Osteoblast (primary cell): Measurements from ENCODE around the gene MAPK8. TPM values are rescaled to one million over a fixed set of nuclear protein-coding genes. Genes with fewer than 3 reads are reported as not detected.

Experiments
- DNase-seq: peaks from one replicate; pipeline ENCODE4 v3.0.0; 2011; ENCODE audit warnings: low spot score, mixed read lengths; ENCODE audit not compliant: insufficient read length; ENCODE audit errors: missing footprints
- H2AFZ ChIP-seq: 2 replicates; pipeline ENCODE4 v1.6.0; 2011; ENCODE audit warnings: mild to moderate bottlenecking, low read length
- H3K27ac ChIP-seq: 2 replicates; pipeline ENCODE4 v1.5.1; 2011; ENCODE audit warnings: mild to moderate bottlenecking, low read depth, low read length, moderate library complexity
- H3K27me3 ChIP-seq: 2 replicates; pipeline ENCODE4 v1.6.0; 2012; ENCODE audit warnings: mild to moderate bottlenecking, control low read depth, inconsistent platforms, low read length, moderate library complexity; ENCODE audit not compliant: insufficient read depth
- H3K36me3 ChIP-seq: 2 replicates; pipeline ENCODE4 v1.5.1; 2011; ENCODE audit warnings: mild to moderate bottlenecking, low read length, control low read depth, moderate library complexity; ENCODE audit not compliant: insufficient read depth
- H3K4me1 ChIP-seq: 2 replicates; pipeline ENCODE4 v1.5.1; 2011; ENCODE audit warnings: mild to moderate bottlenecking, low read length, control low read depth, moderate library complexity; ENCODE audit not compliant: insufficient read depth
- H3K4me2 ChIP-seq: 2 replicates; pipeline ENCODE4 v1.6.0; 2011; ENCODE audit warnings: mild to moderate bottlenecking, low read length; ENCODE audit not compliant: insufficient read depth
- H3K4me3 ChIP-seq: fragments of 200-600 bp; sonication (generic); 3 replicates; pipeline ENCODE4 v1.5.1; 2012; ENCODE audit warnings: mild to moderate bottlenecking, low read length, inconsistent platforms; ENCODE audit not compliant: insufficient read depth
- H3K79me2 ChIP-seq: 2 replicates; pipeline ENCODE4 v1.6.0; 2012; ENCODE audit warnings: mild to moderate bottlenecking, low read length, control low read depth, inconsistent platforms; ENCODE audit not compliant: insufficient read depth
- H3K9me3 ChIP-seq: 2 replicates; pipeline ENCODE4 v1.5.1; 2011; ENCODE audit warnings: low read depth, low read length, control low read depth
- H4K20me1 ChIP-seq: 2 replicates; pipeline ENCODE4 v1.6.0; 2012; ENCODE audit warnings: mild to moderate bottlenecking, low read length, control low read depth; ENCODE audit not compliant: insufficient read depth
- CTCF ChIP-seq: IDR thresholded peaks from 2 replicates; pipeline ENCODE4 v1.5.1; 2011; ENCODE audit warnings: mild to moderate bottlenecking, low read depth, low read length, moderate library complexity; ENCODE audit errors: extremely low read depth
- total RNA-seq: library from RNA; depleted of rRNA; stranded (reverse); fragments of >200 nt; gene quantifications from 2 replicates; pipeline ENCODE4 v1.2.3, GENCODE V29; 2012

MAPK8 gene
- total RNA-seq, 1 donor = 55.7 TPM

- Histone ChIP-seq H3K4me2 (no peak overlapping the region), H4K20me1 (peaks cover 18% of the 10 kb centered on the region), H3K4me3 (no peak overlapping the region), H3K27me3 (no peaks in the 10 kb centered on the region), H3K36me3 (no peaks in the 10 kb centered on the region), H3K79me2 (peaks cover 66% of the 10 kb centered on the region), H3K9me3 (no peaks in the 10 kb centered on the region), H3K27ac (no peak overlapping the region), H2AFZ (no peak overlapping the region), H3K4me1 (peaks cover 26% of the 10 kb centered on the region)
- peak; percentile 41 for DNase-seq
- no peak for TF ChIP-seq CTCF
Measured at GRCh38 chr10:48361176-48361575, 54.7 kb downstream of the MAPK8 start.

GRCh38 chr10:48363617-48364355, 57.3 kb downstream of the MAPK8 start:
- Histone ChIP-seq H2AFZ (no peak overlapping the region), H3K4me3 (no peak overlapping the region), H4K20me1 (peaks cover 24% of the 10 kb centered on the region), H3K9me3 (no peaks in the 10 kb centered on the region), H3K27ac (peak overlapping the region; percentile 38), H3K36me3 (no peaks in the 10 kb centered on the region), H3K27me3 (no peaks in the 10 kb centered on the region), H3K79me2 (peaks cover 63% of the 10 kb centered on the region), H3K4me1 (peaks cover 26% of the 10 kb centered on the region), H3K4me2 (peak overlapping the region; percentile 29)
- peak; percentile 76 for DNase-seq
- TF ChIP-seq CTCF = peak; percentile 74

GRCh38 chr10:48364659-48365405, 58.4 kb downstream of the MAPK8 start:
- Histone ChIP-seq H3K27me3 (no peaks in the 10 kb centered on the region), H3K9me3 (no peaks in the 10 kb centered on the region), H3K36me3 (no peaks in the 10 kb centered on the region), H2AFZ (no peak overlapping the region), H3K79me2 (peaks cover 70% of the 10 kb centered on the region), H3K27ac (peak overlapping the region; percentile 38), H3K4me3 (no peak overlapping the region), H4K20me1 (peaks cover 30% of the 10 kb centered on the region), H3K4me1 (peaks cover 26% of the 10 kb centered on the region), H3K4me2 (no peak overlapping the region)
- TF ChIP-seq CTCF = no peak
- no peak for DNase-seq

- no peak for DNase-seq
Measured at GRCh38 chr10:48365668-48366067, 59.2 kb downstream of the MAPK8 start.

More at GRCh38 chr10:48365668-48366067, 59.2 kb downstream of the MAPK8 start:
- TF ChIP-seq CTCF = no peak
- no peak overlapping the region for H3K4me2 ChIP-seq
- H3K9me3 ChIP-seq = no peaks in the 10 kb centered on the region
- H4K20me1 ChIP-seq = peaks cover 31% of the 10 kb centered on the region
- no peak overlapping the region for H2AFZ ChIP-seq
- H3K4me1 ChIP-seq = peaks cover 23% of the 10 kb centered on the region
- no peaks in the 10 kb centered on the region for H3K27me3 ChIP-seq
- peaks cover 70% of the 10 kb centered on the region for H3K79me2 ChIP-seq
- H3K36me3 ChIP-seq = no peaks in the 10 kb centered on the region
- H3K4me3 ChIP-seq = no peak overlapping the region
- no peak overlapping the region for H3K27ac ChIP-seq
